ENCODE measurements around the gene DBNDD2.

DBNDD2 gene

DNA sequence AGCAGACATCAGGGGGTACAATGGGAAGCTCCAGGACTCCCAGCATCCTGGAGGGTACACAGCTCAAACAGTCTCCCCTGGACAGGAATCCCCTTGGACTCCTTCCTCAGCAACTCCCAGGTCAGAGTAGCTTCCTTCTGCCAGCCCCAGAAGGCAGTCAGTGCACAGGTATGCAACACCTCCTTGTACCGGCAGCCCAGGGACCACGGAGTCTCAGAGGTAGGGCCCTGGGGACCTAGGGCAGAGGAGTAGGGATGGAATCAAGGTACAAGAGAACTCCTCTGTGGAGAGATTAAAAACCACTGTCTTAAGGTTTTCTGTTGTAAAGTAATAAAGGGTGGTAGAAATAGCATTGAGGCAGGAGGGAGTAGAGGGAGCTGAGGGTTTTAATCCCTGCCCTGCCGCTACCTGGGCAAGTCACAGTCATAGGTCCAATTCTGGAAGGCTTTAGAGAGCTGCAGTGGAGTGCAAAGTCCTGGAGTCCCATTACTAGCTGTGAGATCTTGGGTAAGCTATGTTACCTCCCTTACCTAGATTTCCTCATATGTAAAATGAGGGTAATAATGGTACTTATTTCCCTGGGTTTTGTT, 37.4 kb upstream of the DBNDD2 start:
- DNase-seq (ENCODE audit: low read depth, low spot score) = no peak
- TF ChIP-seq, protein P1, sequence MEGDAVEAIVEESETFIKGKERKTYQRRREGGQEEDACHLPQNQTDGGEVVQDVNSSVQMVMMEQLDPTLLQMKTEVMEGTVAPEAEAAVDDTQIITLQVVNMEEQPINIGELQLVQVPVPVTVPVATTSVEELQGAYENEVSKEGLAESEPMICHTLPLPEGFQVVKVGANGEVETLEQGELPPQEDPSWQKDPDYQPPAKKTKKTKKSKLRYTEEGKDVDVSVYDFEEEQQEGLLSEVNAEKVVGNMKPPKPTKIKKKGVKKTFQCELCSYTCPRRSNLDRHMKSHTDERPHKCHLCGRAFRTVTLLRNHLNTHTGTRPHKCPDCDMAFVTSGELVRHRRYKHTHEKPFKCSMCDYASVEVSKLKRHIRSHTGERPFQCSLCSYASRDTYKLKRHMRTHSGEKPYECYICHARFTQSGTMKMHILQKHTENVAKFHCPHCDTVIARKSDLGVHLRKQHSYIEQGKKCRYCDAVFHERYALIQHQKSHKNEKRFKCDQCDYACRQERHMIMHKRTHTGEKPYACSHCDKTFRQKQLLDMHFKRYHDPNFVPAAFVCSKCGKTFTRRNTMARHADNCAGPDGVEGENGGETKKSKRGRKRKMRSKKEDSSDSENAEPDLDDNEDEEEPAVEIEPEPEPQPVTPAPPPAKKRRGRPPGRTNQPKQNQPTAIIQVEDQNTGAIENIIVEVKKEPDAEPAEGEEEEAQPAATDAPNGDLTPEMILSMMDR (IDR thresholded peaks at IDR 0.05; ENCODE audit: low read depth, low read length) = no peak
- H3K4me3 ChIP-seq (ENCODE audit: low read depth, low read length) = no peak overlapping the region
- in situ Hi-C loops (cut with HindIII; ENCODE audit: low sequenced_read_pairs) = no loop called here

DNA sequence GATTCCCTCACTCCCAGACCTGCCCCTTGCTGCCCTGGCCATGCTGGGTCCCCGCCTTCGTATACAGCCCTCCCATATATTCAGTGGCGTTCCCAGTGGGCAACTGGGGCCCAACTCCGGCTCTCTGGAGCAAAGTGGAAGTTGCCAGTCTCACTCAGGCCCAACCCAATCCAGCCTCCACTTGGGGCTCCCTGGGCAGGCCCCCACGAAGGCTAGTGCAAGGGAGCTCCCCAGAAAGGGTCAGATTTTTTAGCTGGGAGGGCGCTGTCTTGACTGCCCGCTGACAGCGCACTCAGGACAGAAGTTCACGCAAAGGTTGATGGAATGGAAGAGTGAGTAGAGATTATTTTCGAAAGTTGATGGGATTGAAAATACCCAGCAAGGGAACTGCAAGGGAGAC, 35.8 kb upstream of the DBNDD2 start:
- no peak overlapping the region for H3K4me3 ChIP-seq (ENCODE audit: low read depth, low read length)

DNA sequence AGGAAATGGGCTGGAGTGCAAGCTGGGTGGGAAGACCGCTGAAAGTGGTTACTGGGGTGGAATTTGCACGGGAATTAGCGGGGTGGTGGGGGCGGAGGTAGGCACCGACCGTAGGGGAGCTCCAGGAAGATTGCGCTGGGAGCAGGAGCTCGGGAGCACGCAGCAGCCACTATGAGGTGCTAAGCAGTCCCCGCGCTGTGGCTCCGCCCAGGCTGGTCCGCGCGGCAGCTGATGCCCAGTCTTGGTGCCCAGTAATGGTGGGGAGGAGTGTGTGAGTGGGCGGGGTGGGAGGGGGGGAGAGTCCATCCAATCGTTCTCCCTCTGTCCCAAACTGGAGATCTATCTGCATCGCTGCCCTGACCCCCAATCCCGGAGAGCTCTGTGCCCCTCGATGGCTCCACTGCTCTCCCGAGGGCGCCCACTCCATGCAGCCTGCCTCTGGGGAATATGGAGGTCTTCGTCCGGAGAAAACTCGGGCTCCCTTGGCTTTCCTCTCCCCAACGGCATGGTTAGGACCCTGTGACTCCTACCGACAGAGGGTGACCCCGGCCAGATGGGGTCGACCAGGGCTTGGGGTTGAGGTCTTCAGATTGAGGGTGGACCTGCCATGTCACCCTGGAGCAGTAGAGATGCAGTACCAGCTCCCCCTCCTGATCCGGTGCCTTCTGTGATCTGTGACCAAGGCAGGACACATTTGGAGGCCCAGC, 35.3 kb upstream of the DBNDD2 start:
- TF ChIP-seq, protein P1 (IDR thresholded peaks at IDR 0.05; ENCODE audit: low read depth, low read length) = no peak
- DNase-seq (ENCODE audit: low read depth, low spot score) = no peak
- H3K4me3 ChIP-seq (ENCODE audit: low read depth, low read length) = no peak overlapping the region
- in situ Hi-C loops (cut with HindIII; ENCODE audit: low sequenced_read_pairs) = no loop called here

More for the DNA sequence above, 35.8 kb upstream of the DBNDD2 start:
- TF ChIP-seq, protein P1 (IDR thresholded peaks at IDR 0.05; ENCODE audit: low read depth, low read length) = no peak
- in situ Hi-C loops (cut with HindIII; ENCODE audit: low sequenced_read_pairs) = no loop called here
- no peak for DNase-seq (ENCODE audit: low read depth, low spot score)

DNA sequence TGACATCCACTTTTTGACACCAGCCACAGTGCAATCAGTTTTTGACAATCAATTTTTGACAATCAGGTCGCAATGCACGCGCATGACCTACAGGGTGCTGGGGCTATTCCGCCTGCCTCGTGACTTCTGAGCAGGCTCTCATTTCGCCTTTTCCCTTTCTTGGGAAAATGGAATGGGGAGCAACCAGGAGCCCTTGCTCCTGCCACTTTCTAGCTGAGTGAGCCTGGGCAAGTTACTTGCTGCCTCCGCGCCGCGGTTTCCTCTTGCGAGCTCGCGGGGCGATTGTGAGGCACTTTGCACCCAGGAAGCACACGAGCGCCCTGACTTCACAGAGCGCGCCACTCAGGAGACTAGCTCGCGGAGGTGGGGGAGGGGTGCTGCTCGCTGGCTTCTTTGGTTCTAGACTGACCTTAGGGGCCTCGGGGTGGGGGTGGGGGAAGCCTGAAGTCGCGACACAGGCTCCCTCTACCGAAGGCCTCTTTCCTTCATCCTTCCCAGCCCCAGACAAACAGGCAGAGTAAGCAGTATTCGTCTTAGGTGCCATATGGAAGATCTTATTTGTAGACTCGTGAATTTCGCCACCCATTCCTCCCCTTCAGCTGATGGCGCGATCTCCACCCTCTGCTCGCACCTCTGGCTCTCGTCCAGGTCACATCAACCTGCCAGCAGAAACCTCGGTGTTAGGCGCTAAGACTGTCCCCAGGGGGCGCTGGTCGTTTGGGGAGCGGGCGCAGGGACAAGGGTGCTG, 34.6 kb upstream of the DBNDD2 start:
- H3K4me3 ChIP-seq (ENCODE audit: low read depth, low read length) = peak overlapping the region; percentile 44
- peak; percentile 70 for DNase-seq (ENCODE audit: low read depth, low spot score)
- in situ Hi-C loops (cut with HindIII; ENCODE audit: low sequenced_read_pairs) = no loop called here
- TF ChIP-seq, protein P1 (IDR thresholded peaks at IDR 0.05; ENCODE audit: low read depth, low read length) = peak; percentile 87

DNA sequence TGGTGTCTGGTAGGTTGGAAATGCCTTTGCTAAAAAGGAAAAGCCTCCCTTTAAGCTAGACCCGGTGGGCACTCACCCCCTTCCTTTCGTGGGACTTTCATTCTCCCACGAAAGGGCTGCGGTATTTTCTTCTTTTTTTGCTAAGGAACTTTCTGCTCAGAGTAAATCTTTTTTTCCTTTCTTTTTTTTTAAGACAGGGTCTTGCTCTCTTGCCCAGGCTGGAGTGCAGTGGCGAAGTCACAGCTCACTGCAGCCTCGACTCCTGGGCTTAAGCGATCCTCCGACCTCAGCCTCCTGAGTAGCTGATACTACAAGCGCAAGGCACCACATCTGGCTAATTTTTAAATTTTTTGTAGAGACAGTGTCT, 34.0 kb upstream of the DBNDD2 start:
- H3K4me3 ChIP-seq (ENCODE audit: low read depth, low read length) = peak overlapping the region; percentile 44
- DNase-seq (ENCODE audit: low read depth, low spot score) = no peak
- TF ChIP-seq, protein P1 (IDR thresholded peaks at IDR 0.05; ENCODE audit: low read depth, low read length) = no peak
- in situ Hi-C loops (cut with HindIII; ENCODE audit: low sequenced_read_pairs) = no loop called here

DNA sequence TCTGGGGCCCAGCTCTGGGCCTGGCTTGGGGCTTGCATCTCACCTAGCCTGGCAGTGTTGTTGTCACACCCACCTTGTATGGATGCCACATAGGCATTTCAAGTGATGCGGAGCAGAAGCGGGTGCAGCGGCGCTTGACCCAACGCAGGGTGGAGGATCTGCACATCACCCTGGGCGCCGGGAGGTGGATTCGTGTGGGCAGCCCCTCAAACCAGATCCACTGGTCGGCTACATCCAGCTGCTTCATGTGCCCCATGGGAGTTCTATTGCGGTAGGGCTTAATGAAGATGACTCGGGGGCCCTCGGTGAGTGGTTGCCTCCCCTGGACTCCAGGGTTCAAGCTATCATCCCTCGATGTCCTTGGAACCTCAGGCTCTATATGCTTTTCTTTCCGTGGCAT, 33.1 kb upstream of the DBNDD2 start:
- DNase-seq (ENCODE audit: low read depth, low spot score) = no peak
- in situ Hi-C loops (cut with HindIII; ENCODE audit: low sequenced_read_pairs) = no loop called here
- H3K4me3 ChIP-seq (ENCODE audit: low read depth, low read length) = no peak overlapping the region
- TF ChIP-seq, protein P1 (IDR thresholded peaks at IDR 0.05; ENCODE audit: low read depth, low read length) = no peak
